ENCODE results near the gene RARA.

DNA sequence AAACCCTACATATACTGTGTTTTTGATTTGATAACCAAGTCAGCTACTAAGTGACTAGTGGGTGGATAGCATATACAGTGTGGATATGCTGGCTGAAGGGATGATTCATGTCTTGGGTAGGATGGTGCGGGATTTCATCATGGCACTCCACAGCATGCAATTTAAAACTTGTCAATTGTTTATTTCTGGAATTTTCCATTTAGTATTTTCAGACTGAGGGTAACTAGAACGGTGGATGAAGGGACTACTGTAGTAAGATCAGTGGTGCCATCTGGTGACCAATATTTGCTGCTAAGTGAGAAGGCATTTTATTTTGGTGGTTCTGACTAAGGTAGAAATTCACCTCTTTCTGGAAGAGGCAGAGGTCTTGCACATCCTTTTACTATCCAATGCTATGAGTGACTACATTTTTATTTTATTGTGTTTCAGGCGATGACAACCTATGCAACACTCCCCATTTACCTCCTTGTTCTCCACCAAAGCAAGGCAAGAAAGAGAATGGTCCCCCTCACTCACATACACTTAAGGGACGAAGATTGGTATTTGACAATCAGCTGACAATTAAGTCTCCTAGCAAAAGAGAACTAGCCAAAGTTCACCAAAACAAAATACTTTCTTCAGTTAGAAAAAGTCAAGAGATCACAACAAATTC lies 18.2 kb upstream of the RARA start:
- TF ChIP-seq, protein P1, sequence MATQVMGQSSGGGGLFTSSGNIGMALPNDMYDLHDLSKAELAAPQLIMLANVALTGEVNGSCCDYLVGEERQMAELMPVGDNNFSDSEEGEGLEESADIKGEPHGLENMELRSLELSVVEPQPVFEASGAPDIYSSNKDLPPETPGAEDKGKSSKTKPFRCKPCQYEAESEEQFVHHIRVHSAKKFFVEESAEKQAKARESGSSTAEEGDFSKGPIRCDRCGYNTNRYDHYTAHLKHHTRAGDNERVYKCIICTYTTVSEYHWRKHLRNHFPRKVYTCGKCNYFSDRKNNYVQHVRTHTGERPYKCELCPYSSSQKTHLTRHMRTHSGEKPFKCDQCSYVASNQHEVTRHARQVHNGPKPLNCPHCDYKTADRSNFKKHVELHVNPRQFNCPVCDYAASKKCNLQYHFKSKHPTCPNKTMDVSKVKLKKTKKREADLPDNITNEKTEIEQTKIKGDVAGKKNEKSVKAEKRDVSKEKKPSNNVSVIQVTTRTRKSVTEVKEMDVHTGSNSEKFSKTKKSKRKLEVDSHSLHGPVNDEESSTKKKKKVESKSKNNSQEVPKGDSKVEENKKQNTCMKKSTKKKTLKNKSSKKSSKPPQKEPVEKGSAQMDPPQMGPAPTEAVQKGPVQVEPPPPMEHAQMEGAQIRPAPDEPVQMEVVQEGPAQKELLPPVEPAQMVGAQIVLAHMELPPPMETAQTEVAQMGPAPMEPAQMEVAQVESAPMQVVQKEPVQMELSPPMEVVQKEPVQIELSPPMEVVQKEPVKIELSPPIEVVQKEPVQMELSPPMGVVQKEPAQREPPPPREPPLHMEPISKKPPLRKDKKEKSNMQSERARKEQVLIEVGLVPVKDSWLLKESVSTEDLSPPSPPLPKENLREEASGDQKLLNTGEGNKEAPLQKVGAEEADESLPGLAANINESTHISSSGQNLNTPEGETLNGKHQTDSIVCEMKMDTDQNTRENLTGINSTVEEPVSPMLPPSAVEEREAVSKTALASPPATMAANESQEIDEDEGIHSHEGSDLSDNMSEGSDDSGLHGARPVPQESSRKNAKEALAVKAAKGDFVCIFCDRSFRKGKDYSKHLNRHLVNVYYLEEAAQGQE (tag by site-specific recombination; IDR thresholded peaks at IDR 0.05) = no peak
- TF ChIP-seq, protein P2, sequence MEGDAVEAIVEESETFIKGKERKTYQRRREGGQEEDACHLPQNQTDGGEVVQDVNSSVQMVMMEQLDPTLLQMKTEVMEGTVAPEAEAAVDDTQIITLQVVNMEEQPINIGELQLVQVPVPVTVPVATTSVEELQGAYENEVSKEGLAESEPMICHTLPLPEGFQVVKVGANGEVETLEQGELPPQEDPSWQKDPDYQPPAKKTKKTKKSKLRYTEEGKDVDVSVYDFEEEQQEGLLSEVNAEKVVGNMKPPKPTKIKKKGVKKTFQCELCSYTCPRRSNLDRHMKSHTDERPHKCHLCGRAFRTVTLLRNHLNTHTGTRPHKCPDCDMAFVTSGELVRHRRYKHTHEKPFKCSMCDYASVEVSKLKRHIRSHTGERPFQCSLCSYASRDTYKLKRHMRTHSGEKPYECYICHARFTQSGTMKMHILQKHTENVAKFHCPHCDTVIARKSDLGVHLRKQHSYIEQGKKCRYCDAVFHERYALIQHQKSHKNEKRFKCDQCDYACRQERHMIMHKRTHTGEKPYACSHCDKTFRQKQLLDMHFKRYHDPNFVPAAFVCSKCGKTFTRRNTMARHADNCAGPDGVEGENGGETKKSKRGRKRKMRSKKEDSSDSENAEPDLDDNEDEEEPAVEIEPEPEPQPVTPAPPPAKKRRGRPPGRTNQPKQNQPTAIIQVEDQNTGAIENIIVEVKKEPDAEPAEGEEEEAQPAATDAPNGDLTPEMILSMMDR (tag by site-specific recombination; IDR thresholded peaks at IDR 0.05) = peak; percentile 66
- no peak for TF ChIP-seq ZNF544 (tag by site-specific recombination; IDR thresholded peaks at IDR 0.05)
